Gastroesophageal sphincter (tissue), 4 donors: ENCODE data around the gene PRR5L. TPM values are rescaled to one million over a fixed set of nuclear protein-coding genes. Genes with fewer than 3 reads are reported as not detected.

Experiments
- ATAC-seq: fragments of 150-250 bp; one replicate; pipeline ENCODE4 v1.9.1; 2016; ENCODE audit warnings: mild to moderate bottlenecking, moderate library complexity
- H3K27ac ChIP-seq, 4 donors: fragments of 200-600 bp; sonication (generic) in 3 of 4; 1 replicate in 3 of 4; 2 replicates in 1 of 4; pipeline ENCODE4 v1.5.1; 2016 to 2019
- H3K27me3 ChIP-seq: fragments of 200-600 bp; sonication (generic); one replicate; pipeline ENCODE4 v1.5.1; 2019
- H3K36me3 ChIP-seq, 2 donors: fragments of 200-600 bp; sonication (generic); one replicate each; pipeline ENCODE4 v1.5.1; 2019; ENCODE audit warnings: control low read depth in 1 of 2
- H3K4me1 ChIP-seq, 3 donors: fragments of 200-600 bp; sonication (generic); 1 replicate in 2 of 3; 2 replicates in 1 of 3; pipeline ENCODE4 v1.5.1; 2016 to 2019; ENCODE audit warnings: control low read depth in 2 of 3
- H3K4me3 ChIP-seq, 2 donors: fragments of 200-600 bp; sonication (generic); one replicate each; pipeline ENCODE4 v1.5.1; 2019; ENCODE audit warnings: mild to moderate bottlenecking in 1 of 2, moderate library complexity in 1 of 2
- H3K9me3 ChIP-seq, 3 donors: fragments of 200-600 bp; sonication (generic); one replicate each; pipeline ENCODE4 v1.5.1; 2017 to 2019; ENCODE audit warnings: control low read depth in 2 of 3
- EP300 ChIP-seq: sonication (generic); formaldehyde crosslinking; IDR thresholded peaks from one replicate; pipeline ENCODE4 v1.6.1; 2017; ENCODE audit warnings: antibody characterized with exemption, mild to moderate bottlenecking
- POLR2A ChIP-seq, 2 donors: fragments of 450-650 bp; IDR thresholded peaks; one replicate each; pipeline ENCODE4 v1.6.1; 2017; ENCODE audit warnings: antibody characterized with exemption in 2 of 2, mild to moderate bottlenecking in 2 of 2, moderate library complexity in 1 of 2
- POLR2AphosphoS5 ChIP-seq: sonication (generic); formaldehyde crosslinking; IDR thresholded peaks from one replicate; pipeline ENCODE4 v1.6.1; 2017; ENCODE audit warnings: antibody characterized with exemption
- WGBS, 2 donors: methylation state at CpG; one replicate each; pipeline ENCODE4 v1.1.5; 2018; ENCODE audit warnings: low coverage in 1 of 2; 5-methylcytosine and 5-hydroxymethylcytosine counted together
- total RNA-seq, 4 donors: library from RNA; depleted of rRNA; stranded (reverse); fragments of >200 nt; gene quantifications; one replicate each; pipeline ENCODE4 v1.1.0, GENCODE V29; 2016
- TF ChIP-seq, protein P1 (sequence below), 4 experiments: fragments of 200-600 bp in 2 of 4; fragments of 450-650 bp in 2 of 4; sonication (generic) in 1 of 4; IDR thresholded peaks; one replicate each; pipeline ENCODE4 v1.5.1; 2017 to 2019; ENCODE audit warnings: antibody characterized with exemption in 4 of 4, mild to moderate bottlenecking in 2 of 4, moderate library complexity in 2 of 4

The PRR5L gene
- total RNA-seq, 4 donors from 2014 or later, result 2.8 to 9.7 (median 7.5) TPM

DNA sequence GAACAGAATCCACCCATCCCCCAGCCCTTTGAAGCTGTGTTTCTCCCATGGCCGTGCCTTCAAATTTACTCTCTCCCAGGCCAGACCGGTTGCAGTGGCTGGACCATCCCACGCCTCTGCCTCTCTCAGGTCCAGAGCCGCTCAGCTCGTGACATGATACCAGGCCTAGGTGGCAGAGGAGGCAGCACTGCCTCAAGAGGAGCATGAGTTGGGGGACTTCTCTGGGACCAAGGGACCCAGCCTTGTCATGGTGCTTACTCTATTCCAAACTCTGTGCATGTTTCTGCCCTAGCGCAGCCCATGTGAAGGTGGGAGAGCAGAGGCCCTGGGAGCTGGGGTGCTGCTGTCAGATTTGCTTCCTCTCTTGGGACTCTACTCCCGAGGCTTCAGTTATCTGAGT lies 163.0 kb downstream of the PRR5L start:
- Histone ChIP-seq H3K4me3 (no peak overlapping the region), H3K27me3 (peaks cover 4% of the 10 kb centered on the region), H3K4me1 (peaks cover 0 to 23% (median 9%) of the 10 kb centered on the region in 3 donors), H3K27ac (no peak overlapping the region), H3K9me3 (no peaks in the 10 kb centered on the region), H3K36me3 (no peaks in the 10 kb centered on the region)
- ATAC-seq, result no peak
- 91% methylated on average over 2 of the region's 7 CpGs; no CpG with 5 or more reads in 1 of the 2 donors for WGBS, 2 donors
- TF ChIP-seq, protein P1, sequence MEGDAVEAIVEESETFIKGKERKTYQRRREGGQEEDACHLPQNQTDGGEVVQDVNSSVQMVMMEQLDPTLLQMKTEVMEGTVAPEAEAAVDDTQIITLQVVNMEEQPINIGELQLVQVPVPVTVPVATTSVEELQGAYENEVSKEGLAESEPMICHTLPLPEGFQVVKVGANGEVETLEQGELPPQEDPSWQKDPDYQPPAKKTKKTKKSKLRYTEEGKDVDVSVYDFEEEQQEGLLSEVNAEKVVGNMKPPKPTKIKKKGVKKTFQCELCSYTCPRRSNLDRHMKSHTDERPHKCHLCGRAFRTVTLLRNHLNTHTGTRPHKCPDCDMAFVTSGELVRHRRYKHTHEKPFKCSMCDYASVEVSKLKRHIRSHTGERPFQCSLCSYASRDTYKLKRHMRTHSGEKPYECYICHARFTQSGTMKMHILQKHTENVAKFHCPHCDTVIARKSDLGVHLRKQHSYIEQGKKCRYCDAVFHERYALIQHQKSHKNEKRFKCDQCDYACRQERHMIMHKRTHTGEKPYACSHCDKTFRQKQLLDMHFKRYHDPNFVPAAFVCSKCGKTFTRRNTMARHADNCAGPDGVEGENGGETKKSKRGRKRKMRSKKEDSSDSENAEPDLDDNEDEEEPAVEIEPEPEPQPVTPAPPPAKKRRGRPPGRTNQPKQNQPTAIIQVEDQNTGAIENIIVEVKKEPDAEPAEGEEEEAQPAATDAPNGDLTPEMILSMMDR (IDR thresholded peaks at IDR 0.05), result no peak
- TF ChIP-seq EP300, result no peak

DNA sequence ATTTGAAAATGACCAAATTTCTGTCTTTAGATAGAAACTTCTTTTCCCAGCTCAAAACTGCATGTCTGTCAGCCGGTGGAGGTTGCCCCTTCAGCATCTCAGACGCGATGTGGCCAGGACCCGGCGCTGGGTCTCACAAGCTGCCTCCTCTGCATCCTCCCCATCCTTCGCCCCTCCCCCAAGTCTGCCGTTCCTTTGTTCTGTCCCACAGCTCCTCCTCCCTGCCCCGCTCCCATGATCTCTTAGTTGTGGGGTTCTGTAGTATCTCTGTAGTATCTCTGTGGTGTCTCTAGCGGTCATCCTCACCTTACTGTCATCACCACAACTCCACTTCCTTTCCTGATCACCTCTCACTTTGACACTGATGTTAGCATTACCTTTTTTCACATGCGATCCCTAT lies 164.1 kb downstream of the PRR5L start:
- H3K36me3 ChIP-seq, result no peaks in the 10 kb centered on the region
- H3K27me3 ChIP-seq, result peaks cover 4% of the 10 kb centered on the region
- H3K4me1 ChIP-seq, result peaks cover 0 to 18% (median 9%) of the 10 kb centered on the region in 3 donors
- no peak overlapping the region for H3K4me3 ChIP-seq
- TF ChIP-seq, protein P1 (IDR thresholded peaks at IDR 0.05), result no peak
- TF ChIP-seq EP300 (no peak), POLR2AphosphoS5 (no peak), POLR2A (IDR thresholded peaks at IDR 0.05) (no peak)
- WGBS, 2 donors, result 78 to 85% methylated on average over 8 to 10 of the region's 10 CpGs
- H3K9me3 ChIP-seq, result no peaks in the 10 kb centered on the region
- no peak overlapping the region for H3K27ac ChIP-seq
- ATAC-seq, result no peak

DNA sequence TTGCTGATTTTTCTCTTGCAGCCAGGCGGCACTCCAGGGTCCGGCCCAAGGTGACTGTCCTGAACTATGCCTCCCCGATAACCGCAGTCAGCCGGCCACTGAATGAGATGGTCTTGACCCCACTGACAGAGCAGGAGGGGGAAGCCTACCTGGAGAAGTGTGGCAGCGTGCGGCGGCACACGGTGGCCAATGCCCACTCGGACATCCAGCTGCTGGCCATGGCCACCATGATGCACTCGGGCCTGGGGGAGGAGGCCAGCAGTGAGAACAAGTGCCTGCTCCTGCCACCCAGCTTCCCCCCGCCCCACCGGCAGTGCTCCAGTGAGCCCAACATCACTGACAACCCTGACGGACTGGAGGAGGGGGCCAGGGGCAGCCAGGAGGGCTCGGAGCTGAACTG lies 166.2 kb downstream of the PRR5L start:
- H3K27me3 ChIP-seq, result peaks cover 4% of the 10 kb centered on the region
- H3K36me3 ChIP-seq, result no peaks in the 10 kb centered on the region
- TF ChIP-seq EP300 (no peak), POLR2AphosphoS5 (no peak), POLR2A (IDR thresholded peaks at IDR 0.05) (no peak)
- TF ChIP-seq, protein P1 (IDR thresholded peaks at IDR 0.05), result no peak
- H3K9me3 ChIP-seq, result no peaks in the 10 kb centered on the region
- no peak for ATAC-seq
- H3K4me1 ChIP-seq, result no peaks in the 10 kb centered on the region
- WGBS, 2 donors, result 100% methylated on average over 1 of the region's 15 CpGs; no CpG with 5 or more reads in 1 of the 2 donors
- no peak overlapping the region for H3K27ac ChIP-seq
- H3K4me3 ChIP-seq, result no peak overlapping the region

DNA sequence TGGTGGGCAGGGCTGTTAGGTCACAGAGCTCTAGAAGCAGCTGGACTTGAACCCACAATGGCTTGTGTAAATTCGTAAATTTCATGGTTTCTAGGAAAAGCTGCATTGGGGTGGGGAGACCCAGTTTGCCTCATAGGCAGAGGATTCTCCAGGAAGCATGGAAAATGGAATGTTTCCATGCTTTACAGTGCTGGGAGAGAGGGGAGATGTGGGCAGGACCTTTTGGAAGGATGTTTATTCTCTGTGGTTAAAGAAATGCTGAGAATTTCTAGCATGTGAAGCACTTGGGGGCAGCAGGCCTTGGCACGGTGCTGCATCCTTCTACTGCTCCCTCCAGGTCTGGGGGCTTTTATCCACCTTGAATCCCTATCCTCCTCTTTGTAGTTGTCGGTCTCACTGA lies 167.7 kb downstream of the PRR5L start:
- no peak overlapping the region for H3K4me3 ChIP-seq
- WGBS, 2 donors, result 66 to 100% methylated on average over 2 to 3 of the region's 3 CpGs
- TF ChIP-seq POLR2AphosphoS5, result no peak
- no peak for TF ChIP-seq POLR2A (IDR thresholded peaks at IDR 0.05)
- no peak for TF ChIP-seq EP300
- TF ChIP-seq, protein P1 (IDR thresholded peaks at IDR 0.05), result no peak

DNA sequence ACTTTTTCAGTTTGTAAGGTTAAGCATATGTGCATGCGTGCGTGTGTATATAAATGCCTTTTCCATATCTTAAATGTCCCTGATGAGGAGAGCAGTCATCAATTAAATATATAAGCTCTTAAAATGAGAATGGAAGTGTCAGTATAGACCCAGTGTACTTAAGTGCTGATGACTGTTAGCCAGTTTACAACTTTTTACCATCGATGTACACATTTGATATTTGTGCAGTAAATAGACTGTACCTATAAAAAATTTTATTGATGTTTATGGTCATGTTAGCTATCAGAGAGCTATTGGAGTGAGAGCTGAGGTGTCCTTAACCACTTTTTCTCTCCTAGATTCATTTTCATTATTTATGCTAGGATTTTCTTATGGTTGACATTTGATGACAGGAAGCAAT lies 168.6 kb downstream of the PRR5L start:
- no peaks in the 10 kb centered on the region for H3K4me1 ChIP-seq

More for the DNA sequence above, 167.7 kb downstream of the PRR5L start:
- ATAC-seq, result no peak
- H3K36me3 ChIP-seq, result no peaks in the 10 kb centered on the region
- H3K27me3 ChIP-seq, result peaks cover 4% of the 10 kb centered on the region
- H3K9me3 ChIP-seq, result no peaks in the 10 kb centered on the region
- no peak overlapping the region for H3K27ac ChIP-seq
- H3K4me1 ChIP-seq, result no peaks in the 10 kb centered on the region

More for the DNA sequence above, 168.6 kb downstream of the PRR5L start:
- Histone ChIP-seq H3K4me3 (no peak overlapping the region), H3K9me3 (no peaks in the 10 kb centered on the region), H3K36me3 (no peaks in the 10 kb centered on the region), H3K27ac (no peak overlapping the region), H3K27me3 (peaks cover 4% of the 10 kb centered on the region)
- ATAC-seq, result no peak
- 75 to 96% methylated on average over 3 of the region's 3 CpGs for WGBS, 2 donors
- TF ChIP-seq EP300 (no peak), POLR2A (IDR thresholded peaks at IDR 0.05) (no peak), POLR2AphosphoS5 (no peak)
- TF ChIP-seq, protein P1 (IDR thresholded peaks at IDR 0.05), result no peak
